K562 (cell line): Measurements from ENCODE around the gene ASIC3. TPM values are rescaled to one million over a fixed set of nuclear protein-coding genes. Genes with fewer than 3 reads are reported as not detected.

Experiments used
- CLOCK ChIP-seq: fragments of 250-450 bp; sonication (Bioruptor Pico); IDR thresholded peaks from 2 replicates; pipeline ENCODE4 v1.4.0; 2020; ENCODE audit warnings: mild to moderate bottlenecking, moderate library complexity, borderline replicate concordance
- DPF2 ChIP-seq: fragments of 450-650 bp; IDR thresholded peaks from 2 replicates; pipeline ENCODE4 v1.6.1; 2016
- EP400 ChIP-seq: fragments of 450-650 bp; IDR thresholded peaks from 2 replicates; pipeline ENCODE4 v1.6.1; 2017; ENCODE audit warnings: antibody characterized with exemption, mild to moderate bottlenecking, moderate library complexity
- KAT7 ChIP-seq: sonication (generic); formaldehyde crosslinking; IDR thresholded peaks from 2 replicates; pipeline ENCODE4 v1.8.0; 2022; ENCODE audit warnings: missing genetic modification reagents, mild to moderate bottlenecking, borderline replicate concordance
- LEF1 ChIP-seq: fragments of 450-650 bp; IDR thresholded peaks from 2 replicates; pipeline ENCODE4 v1.6.1; 2016; ENCODE audit warnings: mild to moderate bottlenecking
- NR4A1 ChIP-seq, 2 experiments: fragments of 250-450 bp in 1 of 2; fragments of 450-650 bp in 1 of 2; sonication (Bioruptor Pico) in 1 of 2; IDR thresholded peaks; 2 replicates each; pipeline versions ENCODE4 v1.4.0 to v1.6.1; 2016 to 2020; ENCODE audit warnings: mild to moderate bottlenecking in 2 of 2, missing compliant biosample characterization in 1 of 2, missing genetic modification characterization in 1 of 2, moderate library complexity in 1 of 2
- POLR2A ChIP-seq: fragments of 450-650 bp; conservative IDR thresholded peaks from 2 replicates; pipeline ENCODE4 v1.6.1; 2016
- RBBP5 ChIP-seq: fragments of 200-600 bp; sonication (generic); IDR thresholded peaks from 2 replicates; pipeline ENCODE4 v1.6.1; 2012; ENCODE audit warnings: borderline replicate concordance, mild to moderate bottlenecking, low read length, control low read depth, inconsistent platforms; ENCODE audit not compliant: insufficient read depth, poor library complexity, severe bottlenecking
- SMARCB1 ChIP-seq: IDR thresholded peaks from 2 replicates; pipeline ENCODE4 v1.6.1; 2011; ENCODE audit warnings: improper control_type of control experiment, low read depth; ENCODE audit not compliant: insufficient read length
- SNRNP70 ChIP-seq: fragments of 200-400 bp; formaldehyde crosslinking; optimal IDR thresholded peaks from 2 replicates; pipeline ENCODE3; 2017; ENCODE audit warnings: low read depth, low read length
- TAF1 ChIP-seq: IDR thresholded peaks from 2 replicates; pipeline ENCODE4 v1.6.1; 2011; ENCODE audit warnings: mild to moderate bottlenecking, low read length, moderate library complexity; ENCODE audit not compliant: insufficient read depth, control insufficient read depth, severe bottlenecking; ENCODE audit errors: extremely low read depth
- TBL1XR1 ChIP-seq, 2 experiments: IDR thresholded peaks; 2 replicates each; pipeline ENCODE4 v1.6.1; 2012; ENCODE audit warnings: improper control_type of control experiment in 2 of 2, low read length in 2 of 2, mild to moderate bottlenecking in 1 of 2
- ZBTB2 ChIP-seq: fragments of 450-650 bp; IDR thresholded peaks from 2 replicates; pipeline ENCODE4 v1.6.1; 2016; ENCODE audit warnings: antibody characterized with exemption
- ZBTB26 ChIP-seq: fragments of 450-650 bp; formaldehyde crosslinking; IDR thresholded peaks from 2 replicates; pipeline ENCODE4 v1.4.0; 2022; ENCODE audit warnings: missing genetic modification characterization
- ZNF436 ChIP-seq: fragments of 250-450, 450-650 bp; sonication (Bioruptor Pico); formaldehyde crosslinking; IDR thresholded peaks from 2 replicates; pipeline ENCODE4 v1.7.0; 2020; ENCODE audit warnings: mild to moderate bottlenecking
- ZNF609 ChIP-seq: sonication (generic); formaldehyde crosslinking; IDR thresholded peaks from 2 replicates; pipeline ENCODE4 v1.8.1; 2023; ENCODE audit warnings: missing genetic modification reagents, mild to moderate bottlenecking, borderline replicate concordance
- polyA plus RNA-seq, 8 experiments: library from polyadenylated mRNA; depleted of rRNA in 4 of 8; stranded (reverse) in 5 of 8; unstranded in 3 of 8; fragments of >200 nt; fragmentation: Nextera tagmentation in 2 of 8; fragmentation: Illumina TruSeq in 1 of 8; extraction: Ambion mirVana in 2 of 8; extraction: Trizol in 1 of 8; gene quantifications; 2 replicates each; pipeline versions ENCODE4 v1.2.1 to v1.2.3, GENCODE V29; 2011 to 2014; ENCODE audit warnings: inconsistent platforms in 1 of 8, missing spikeins in 1 of 8
- total RNA-seq, 7 experiments: library from RNA; depleted of rRNA in 6 of 7; stranded (reverse); fragments of >200 nt in 6 of 7; fragmentation: Illumina TruSeq in 2 of 7; extraction: Trizol in 2 of 7; gene quantifications; 2 replicates each; pipeline versions ENCODE4 v1.2.1 to v1.2.3, GENCODE V29; 2011 to 2021; ENCODE audit warnings: low replicate concordance in 1 of 7

The ASIC3 gene
- total and polyA plus RNA-seq, 9 of the 15 experiments (the other 6 are each of a cell fraction or from before 2014, with no cell fraction given) = 0.11 to 5.0 (median 0.87) TPM

- TF ChIP-seq CLOCK (no peak), SNRNP70 (no peak), EP400 (no peak), KAT7 (CRISPR knock-in tag) (0 out of 2 replicates have a peak, but pooled peaks have one; percentile 8), ZBTB26 (no peak), ZNF436 (CRISPR knock-in tag) (no peak), LEF1 (0 out of 2 replicates have a peak, but pooled peaks have one; percentile 6), NR4A1 (CRISPR knock-in tag; IDR thresholded peaks at IDR 0.05) (no peak), NR4A1 (tag; IDR thresholded peaks at IDR 0.05) (no peak), ZNF609 (no peak), DPF2 (0 out of 2 replicates have a peak, but pooled peaks have one; percentile 34), TAF1 (peak; percentile 30), TBL1XR1 (IDR thresholded peaks at IDR 0.05; ENCODE audit: low read length in 2 of 2) (0 out of 4 replicates have a peak, but pooled peaks of 1 of the 2 experiments have one; percentile 48), SMARCB1 (peak; percentile 39), POLR2A (no peak), RBBP5 (no peak), ZBTB2 (peak; percentile 13; the same call in 1 of the 2 replicates)
Observed at GRCh38 chr7:151060113-151060415, 11.7 kb downstream of the ASIC3 start (continued).
